GM13976 (cell line): ENCODE measurements around the gene LIG3.
"Not testable (repeated sequence)": the region's sequence is repeated elsewhere in the genome, so short reads cannot be mapped to it uniquely, and the experiment has no call there.

Source experiments
- DNase-seq: peaks from one replicate; pipeline ENCODE4 v3.0.0; 2012; ENCODE audit warnings: low spot score
- in situ Hi-C: fragments of 300-500 bp; cut with MboI; formaldehyde crosslinking; loops from one replicate; pipeline ENCODE4 v1.12.0; 2022; ENCODE audit warnings: low sequenced_read_pairs, mixed read lengths, inconsistent platforms; ENCODE audit not compliant: unreplicated experiment
- TF ChIP-seq, protein P1 (sequence below): IDR thresholded peaks from 2 replicates; pipeline ENCODE4 v1.5.1; 2012; ENCODE audit warnings: borderline replicate concordance, mild to moderate bottlenecking; ENCODE audit not compliant: insufficient read depth; ENCODE audit errors: extremely low read depth, missing control alignments, control extremely low read depth

The LIG3 gene

GRCh38 chr17:35019386-35020179, 39.3 kb downstream of the LIG3 start:
- in situ Hi-C loops = no loop called here
- TF ChIP-seq, protein P1, sequence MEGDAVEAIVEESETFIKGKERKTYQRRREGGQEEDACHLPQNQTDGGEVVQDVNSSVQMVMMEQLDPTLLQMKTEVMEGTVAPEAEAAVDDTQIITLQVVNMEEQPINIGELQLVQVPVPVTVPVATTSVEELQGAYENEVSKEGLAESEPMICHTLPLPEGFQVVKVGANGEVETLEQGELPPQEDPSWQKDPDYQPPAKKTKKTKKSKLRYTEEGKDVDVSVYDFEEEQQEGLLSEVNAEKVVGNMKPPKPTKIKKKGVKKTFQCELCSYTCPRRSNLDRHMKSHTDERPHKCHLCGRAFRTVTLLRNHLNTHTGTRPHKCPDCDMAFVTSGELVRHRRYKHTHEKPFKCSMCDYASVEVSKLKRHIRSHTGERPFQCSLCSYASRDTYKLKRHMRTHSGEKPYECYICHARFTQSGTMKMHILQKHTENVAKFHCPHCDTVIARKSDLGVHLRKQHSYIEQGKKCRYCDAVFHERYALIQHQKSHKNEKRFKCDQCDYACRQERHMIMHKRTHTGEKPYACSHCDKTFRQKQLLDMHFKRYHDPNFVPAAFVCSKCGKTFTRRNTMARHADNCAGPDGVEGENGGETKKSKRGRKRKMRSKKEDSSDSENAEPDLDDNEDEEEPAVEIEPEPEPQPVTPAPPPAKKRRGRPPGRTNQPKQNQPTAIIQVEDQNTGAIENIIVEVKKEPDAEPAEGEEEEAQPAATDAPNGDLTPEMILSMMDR = no peak

GRCh38 chr17:35021520-35022380, 41.4 kb downstream of the LIG3 start:
- TF ChIP-seq, protein P1 = no peak
- in situ Hi-C loops = no loop called here
- no peak for DNase-seq

More at GRCh38 chr17:35019386-35020179, 39.3 kb downstream of the LIG3 start:
- DNase-seq = no peak

- TF ChIP-seq, protein P1 = no peak
- peak; percentile 58 for DNase-seq
- in situ Hi-C loops = no loop called here
Observed at GRCh38 chr17:35022536-35023063, 42.3 kb downstream of the LIG3 start.

DNA sequence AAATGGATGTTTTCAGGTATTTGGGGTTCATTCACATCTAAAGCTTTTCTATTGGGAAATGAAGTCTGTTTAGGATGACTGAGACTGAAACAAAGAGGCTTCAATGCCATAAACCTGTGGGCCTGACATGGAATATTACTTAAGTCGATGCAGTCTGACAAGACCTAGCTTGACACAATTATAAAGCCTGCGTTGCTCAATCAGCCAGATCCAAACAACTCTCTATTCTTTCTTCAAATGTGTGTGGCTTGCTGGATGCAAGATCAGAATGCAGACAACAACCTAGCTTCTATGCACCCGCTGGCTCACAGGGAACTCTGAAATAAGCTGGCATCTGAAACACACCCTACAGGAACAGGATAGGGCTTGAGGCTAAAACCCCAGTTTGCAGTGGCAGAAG, 43.2 kb downstream of the LIG3 start:
- DNase-seq = no peak
- TF ChIP-seq, protein P1 = no peak
- in situ Hi-C loops = no loop called here

DNA sequence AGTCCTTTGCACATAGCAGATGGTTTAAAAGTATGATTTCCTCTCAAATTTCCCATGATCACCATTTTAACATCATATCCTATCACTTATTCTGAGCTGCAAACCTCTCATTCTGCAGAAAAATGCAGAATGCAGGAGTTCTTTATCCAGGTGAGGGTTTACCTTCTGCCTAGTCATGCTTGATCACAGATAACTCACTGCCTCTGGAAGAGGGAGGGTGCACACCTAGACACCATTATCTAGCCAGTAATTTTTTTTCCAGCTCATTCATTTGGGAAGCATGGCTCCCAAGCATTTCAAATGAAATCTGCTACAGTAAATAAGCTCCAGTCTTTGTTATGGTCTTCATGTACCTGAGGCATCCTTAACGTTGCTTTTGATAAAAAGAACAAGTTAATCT, 45.2 kb downstream of the LIG3 start:
- DNase-seq = no peak
- in situ Hi-C loops = no loop called here
- TF ChIP-seq, protein P1 = no peak

GRCh38 chr17:35028097-35028496, 47.8 kb downstream of the LIG3 start:
- DNase-seq, in situ Hi-C loops: not testable (repeated sequence)
